Activated T-helper 2 cell treated with anti-CD3 and anti-CD28 coated beads, Interferon-gamma antibody, Interleukin-2, Interleukin-4, amounts not matched to agents 10 μg/mL and 5 μg/mL and 100 μg/mL, durations not matched to agents 14 hours and 24 hours and 36 hours (primary cell): ENCODE results near the gene NOL11. TPM values are rescaled to one million over a fixed set of nuclear protein-coding genes. Genes with fewer than 3 reads are reported as not detected.
"Not testable (repeated sequence)": the region's sequence is repeated elsewhere in the genome, so short reads cannot be mapped to it uniquely, and the experiment has no call there.

ENCODE experiments used
- DNase-seq: peaks from one replicate; pipeline ENCODE4 v3.0.0; 2021; ENCODE audit warnings: low spot score
- H3K27ac Mint-ChIP-seq: one replicate; pipeline ENCODE4 v1.8.0; 2021; ENCODE audit warnings: mixed read lengths
- H3K27me3 Mint-ChIP-seq: one replicate; pipeline ENCODE4 v1.8.0; 2021; ENCODE audit warnings: low read depth, mixed read lengths
- H3K36me3 Mint-ChIP-seq: one replicate; pipeline ENCODE4 v1.8.0; 2021; ENCODE audit warnings: low read depth, mixed read lengths
- H3K4me1 Mint-ChIP-seq: one replicate; pipeline ENCODE4 v1.8.0; 2021; ENCODE audit warnings: low read depth, mixed read lengths
- H3K4me3 Mint-ChIP-seq: one replicate; pipeline ENCODE4 v1.8.0; 2021; ENCODE audit warnings: low read depth, mild to moderate bottlenecking, moderate library complexity, mixed read lengths
- H3K9me3 Mint-ChIP-seq: one replicate; pipeline ENCODE4 v1.8.0; 2021; ENCODE audit warnings: mixed read lengths
- intact Hi-C: fragments of 100-400 bp; cut with micrococcal nuclease; formaldehyde crosslinking; loops from one replicate; pipeline ENCODE4 v1.15.1; 2023
- total RNA-seq: library from RNA; stranded (reverse); gene quantifications from 2 replicates; pipeline ENCODE4 v1.2.3, GENCODE V29; 2022

Gene NOL11
- total RNA-seq, 1 donor from 2014 or later: 96.2 TPM

GRCh38 chr17:67717192-67717623 lies 528 bp upstream of the NOL11 start:
- Mint-ChIP-seq H3K27ac (peak overlapping the region; percentile 100), H3K4me3 (peak overlapping the region; percentile 100), H3K9me3 (no peaks in the 10 kb centered on the region), H3K27me3 (no peaks in the 10 kb centered on the region), H3K4me1 (peaks cover 13% of the 10 kb centered on the region), H3K36me3 (peaks cover 34% of the 10 kb centered on the region)
- DNase-seq: no peak
- intact Hi-C loops: loop anchor here (1.0 to 5.0 kb wide), 3 partner anchors 108 to 472 kb away; partner anchors contain the start of genes BPTF, HELZ and KPNA2

DNA sequence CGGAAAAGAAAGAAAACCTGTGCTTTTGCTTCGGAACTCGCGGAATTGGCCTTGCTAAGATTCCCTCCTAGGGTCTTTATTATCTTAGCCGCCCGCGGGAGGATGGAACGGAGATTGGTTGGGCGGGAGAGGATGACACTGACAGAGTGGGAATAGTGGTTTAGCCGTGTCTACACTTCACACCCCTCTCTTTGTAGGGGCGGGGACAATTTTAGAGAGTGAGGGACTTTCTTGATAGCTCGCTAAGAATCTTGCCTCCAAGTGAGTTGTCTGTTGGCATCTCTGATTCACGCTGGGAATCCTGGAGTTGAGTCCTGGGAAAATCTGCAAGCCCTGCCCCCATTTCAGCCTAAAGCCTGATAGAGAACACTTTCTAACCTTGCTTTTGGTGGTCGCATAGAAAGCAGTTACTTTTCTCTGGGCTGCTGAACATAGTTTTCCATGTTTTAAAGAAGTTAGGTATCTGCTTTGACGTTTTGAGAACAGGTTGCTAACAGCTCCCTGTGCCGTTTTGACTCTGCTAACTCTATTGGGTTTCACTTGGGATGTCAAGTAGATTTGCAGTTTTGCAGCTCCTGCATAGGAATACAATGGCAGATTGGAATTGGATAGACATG lies 697 bp downstream of the NOL11 start:
- Mint-ChIP-seq H3K4me3 (peak overlapping the region; percentile 100), H3K4me1 (peaks cover 13% of the 10 kb centered on the region), H3K27ac (peak overlapping the region; percentile 100), H3K36me3 (peaks cover 42% of the 10 kb centered on the region), H3K9me3 (no peaks in the 10 kb centered on the region), H3K27me3 (no peaks in the 10 kb centered on the region)
- intact Hi-C loops: loop anchor here (5.0 kb wide), 1 partner anchor 319 kb away; the partner anchor contains the start of gene KPNA2
- DNase-seq: no peak

DNA sequence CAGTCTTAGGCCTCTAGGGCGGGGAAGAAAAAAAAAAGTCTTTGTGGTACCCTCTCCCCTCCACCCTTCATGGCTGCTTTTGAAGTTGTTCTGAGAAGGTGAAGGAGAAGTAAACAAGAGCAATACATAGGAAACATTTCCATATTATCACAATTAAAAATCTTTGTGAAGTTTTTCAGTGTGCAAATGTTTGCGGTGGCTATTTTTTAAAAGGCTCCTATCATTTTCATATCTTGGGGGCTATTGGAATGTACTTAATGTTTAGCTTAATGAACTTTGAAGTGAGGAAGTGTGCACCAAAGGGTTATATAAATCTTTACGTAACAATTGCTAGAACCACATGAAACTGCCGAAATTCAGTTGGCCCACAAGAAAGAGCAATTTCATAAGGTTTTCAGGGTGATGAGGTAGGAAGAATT lies 7.6 kb downstream of the NOL11 start:
- H3K36me3 Mint-ChIP-seq: peaks cover 88% of the 10 kb centered on the region
- H3K4me1 Mint-ChIP-seq: peaks cover 19% of the 10 kb centered on the region
- no peak for DNase-seq
- intact Hi-C loops: no loop called here
- H3K9me3 Mint-ChIP-seq: no peaks in the 10 kb centered on the region
- H3K27me3 Mint-ChIP-seq: no peaks in the 10 kb centered on the region
- peak overlapping the region; percentile 52 for H3K27ac Mint-ChIP-seq
- H3K4me3 Mint-ChIP-seq: no peak overlapping the region

DNA sequence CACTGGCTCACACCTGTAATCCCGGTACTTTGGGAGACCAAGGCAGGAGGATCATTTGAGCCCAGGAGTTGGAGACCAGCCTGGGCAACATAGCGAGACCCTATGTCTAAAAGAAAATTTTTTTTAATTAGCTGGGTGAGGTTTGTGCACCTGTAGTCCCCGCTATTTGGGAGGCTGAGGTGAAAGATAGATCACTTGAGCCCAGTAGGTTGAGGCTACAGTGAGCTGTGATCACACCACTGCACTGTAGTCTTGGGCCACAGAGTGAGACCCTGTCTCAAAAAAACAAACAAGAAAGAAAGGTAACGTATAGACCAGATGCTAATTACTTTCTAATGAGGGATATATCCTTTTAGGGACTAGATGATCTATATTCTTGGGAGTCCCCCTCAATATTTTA lies 8.1 kb downstream of the NOL11 start:
- Mint-ChIP-seq H3K27me3 (no peaks in the 10 kb centered on the region), H3K4me1 (peaks cover 19% of the 10 kb centered on the region), H3K4me3 (no peak overlapping the region), H3K36me3 (peaks cover 88% of the 10 kb centered on the region), H3K27ac (peak overlapping the region; percentile 52), H3K9me3 (no peaks in the 10 kb centered on the region)
- intact Hi-C loops: no loop called here
- DNase-seq: no peak

DNA sequence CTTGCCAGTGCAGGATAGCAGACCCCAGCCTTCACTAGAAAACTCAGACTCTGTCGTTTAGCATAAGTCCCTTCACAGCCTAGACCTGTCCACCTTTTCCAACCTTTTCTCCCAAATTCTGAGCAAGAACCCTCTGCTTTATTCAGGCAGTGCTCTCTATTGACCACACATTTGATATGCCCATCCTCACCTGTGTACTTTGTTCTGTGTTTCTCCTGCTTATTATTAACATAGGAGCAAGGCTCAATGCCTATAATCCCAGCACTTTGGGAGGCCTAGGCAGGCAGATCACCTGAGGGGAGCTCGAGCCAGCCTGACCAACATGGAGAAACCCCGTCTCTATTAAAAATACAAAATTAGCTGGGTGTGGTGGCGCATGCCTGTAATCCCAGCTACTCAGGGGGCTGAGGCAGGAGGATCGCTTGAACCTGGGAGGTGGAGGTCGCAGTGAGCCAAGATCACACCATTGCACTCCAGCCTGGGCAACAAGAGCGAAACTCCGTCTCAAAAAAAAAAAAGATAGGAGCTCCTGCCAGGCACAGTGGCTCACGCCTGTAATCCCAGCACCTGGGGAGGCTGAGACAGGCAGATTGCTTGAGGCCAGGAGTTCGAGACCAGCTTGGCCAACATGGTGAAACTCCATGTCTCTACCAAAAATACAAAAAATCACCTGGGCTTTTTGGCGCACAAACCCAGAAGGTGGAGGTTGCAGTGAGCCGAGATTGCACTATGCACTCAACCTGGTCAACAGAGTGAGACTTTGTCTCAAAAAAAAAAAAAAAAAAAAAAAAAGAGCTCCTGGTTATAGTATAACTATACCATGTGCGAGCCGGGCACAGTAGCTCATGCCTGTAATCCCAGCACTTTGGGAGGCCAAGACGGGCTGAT lies 9.7 kb downstream of the NOL11 start:
- intact Hi-C loops, DNase-seq, H3K27ac Mint-ChIP-seq, H3K4me3 Mint-ChIP-seq, H3K27me3 Mint-ChIP-seq, H3K9me3 Mint-ChIP-seq: not testable (repeated sequence)
- peaks cover 15% of the 10 kb centered on the region for H3K4me1 Mint-ChIP-seq
- peaks cover 83% of the 10 kb centered on the region for H3K36me3 Mint-ChIP-seq

GRCh38 chr17:67729903-67730302 lies 12.2 kb downstream of the NOL11 start:
- intact Hi-C loops: no loop called here
- H3K4me1 Mint-ChIP-seq: peaks cover 17% of the 10 kb centered on the region

GRCh38 chr17:67730731-67731130 lies 13.0 kb downstream of the NOL11 start:
- Mint-ChIP-seq H3K27ac (no peak overlapping the region), H3K4me3 (no peak overlapping the region), H3K9me3 (no peaks in the 10 kb centered on the region), H3K36me3 (peaks cover 75% of the 10 kb centered on the region), H3K27me3 (no peaks in the 10 kb centered on the region), H3K4me1 (peaks cover 9% of the 10 kb centered on the region)
- intact Hi-C loops: no loop called here
- no peak for DNase-seq

More at GRCh38 chr17:67729903-67730302, 12.2 kb downstream of the NOL11 start:
- Mint-ChIP-seq H3K9me3 (no peaks in the 10 kb centered on the region), H3K27ac (no peak overlapping the region), H3K4me3 (no peak overlapping the region), H3K36me3 (peaks cover 81% of the 10 kb centered on the region), H3K27me3 (no peaks in the 10 kb centered on the region)
- no peak for DNase-seq

GRCh38 chr17:67733449-67733848 lies 15.7 kb downstream of the NOL11 start:
- no peak overlapping the region for H3K4me3 Mint-ChIP-seq

DNA sequence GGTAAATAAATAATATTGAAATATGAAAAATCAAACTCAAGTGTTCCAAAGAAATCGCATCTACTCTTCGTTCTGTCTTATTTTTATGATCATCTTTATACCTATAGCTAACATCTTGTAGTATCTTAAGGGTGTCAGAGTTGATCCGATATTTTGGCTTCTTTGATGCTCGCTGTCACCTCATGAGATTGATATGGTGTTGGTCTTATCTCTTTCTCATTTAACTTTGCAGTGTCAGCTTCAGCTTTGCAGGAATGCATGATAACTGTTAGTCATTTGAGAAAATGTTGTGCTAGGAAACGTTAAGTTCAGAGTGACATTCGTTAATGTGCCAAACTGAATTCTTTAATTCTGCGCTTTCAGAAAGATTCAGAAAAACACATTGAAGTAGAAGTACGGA lies 19.4 kb downstream of the NOL11 start:
- Mint-ChIP-seq H3K27ac (no peak overlapping the region), H3K9me3 (no peaks in the 10 kb centered on the region), H3K36me3 (peaks cover 72% of the 10 kb centered on the region), H3K27me3 (no peaks in the 10 kb centered on the region), H3K4me1 (peaks cover 5% of the 10 kb centered on the region), H3K4me3 (no peak overlapping the region)
- intact Hi-C loops: no loop called here
- DNase-seq: no peak

More at GRCh38 chr17:67733449-67733848, 15.7 kb downstream of the NOL11 start:
- DNase-seq: no peak
- H3K9me3 Mint-ChIP-seq: no peaks in the 10 kb centered on the region
- H3K36me3 Mint-ChIP-seq: peaks cover 79% of the 10 kb centered on the region
- no peak overlapping the region for H3K27ac Mint-ChIP-seq
- no peaks in the 10 kb centered on the region for H3K27me3 Mint-ChIP-seq
- H3K4me1 Mint-ChIP-seq: peaks cover 6% of the 10 kb centered on the region
- intact Hi-C loops: no loop called here

DNA sequence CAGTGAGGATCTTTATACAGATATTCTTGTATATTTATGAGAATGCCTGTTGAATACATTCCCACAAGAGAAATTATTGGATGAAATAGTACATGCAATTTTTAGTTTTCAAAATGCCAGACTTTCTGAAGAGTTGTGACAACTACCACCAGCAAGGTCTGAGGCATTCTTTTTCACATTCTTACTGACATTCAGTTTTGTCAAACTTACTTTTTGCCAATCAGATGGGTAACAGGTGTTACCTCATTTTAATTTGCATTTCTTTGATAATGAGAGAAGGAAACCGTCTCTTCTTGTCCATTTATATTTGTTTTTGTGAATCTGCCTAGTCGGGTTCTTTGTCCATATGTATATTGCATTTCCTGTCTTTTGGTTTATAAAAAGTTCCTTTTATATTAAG lies 24.3 kb downstream of the NOL11 start:
- no peak for DNase-seq
- H3K27me3 Mint-ChIP-seq: no peaks in the 10 kb centered on the region
- no peaks in the 10 kb centered on the region for H3K4me1 Mint-ChIP-seq
- intact Hi-C loops: no loop called here
- no peak overlapping the region for H3K27ac Mint-ChIP-seq
- peaks cover 67% of the 10 kb centered on the region for H3K36me3 Mint-ChIP-seq
- H3K9me3 Mint-ChIP-seq: no peaks in the 10 kb centered on the region
- H3K4me3 Mint-ChIP-seq: no peak overlapping the region

DNA sequence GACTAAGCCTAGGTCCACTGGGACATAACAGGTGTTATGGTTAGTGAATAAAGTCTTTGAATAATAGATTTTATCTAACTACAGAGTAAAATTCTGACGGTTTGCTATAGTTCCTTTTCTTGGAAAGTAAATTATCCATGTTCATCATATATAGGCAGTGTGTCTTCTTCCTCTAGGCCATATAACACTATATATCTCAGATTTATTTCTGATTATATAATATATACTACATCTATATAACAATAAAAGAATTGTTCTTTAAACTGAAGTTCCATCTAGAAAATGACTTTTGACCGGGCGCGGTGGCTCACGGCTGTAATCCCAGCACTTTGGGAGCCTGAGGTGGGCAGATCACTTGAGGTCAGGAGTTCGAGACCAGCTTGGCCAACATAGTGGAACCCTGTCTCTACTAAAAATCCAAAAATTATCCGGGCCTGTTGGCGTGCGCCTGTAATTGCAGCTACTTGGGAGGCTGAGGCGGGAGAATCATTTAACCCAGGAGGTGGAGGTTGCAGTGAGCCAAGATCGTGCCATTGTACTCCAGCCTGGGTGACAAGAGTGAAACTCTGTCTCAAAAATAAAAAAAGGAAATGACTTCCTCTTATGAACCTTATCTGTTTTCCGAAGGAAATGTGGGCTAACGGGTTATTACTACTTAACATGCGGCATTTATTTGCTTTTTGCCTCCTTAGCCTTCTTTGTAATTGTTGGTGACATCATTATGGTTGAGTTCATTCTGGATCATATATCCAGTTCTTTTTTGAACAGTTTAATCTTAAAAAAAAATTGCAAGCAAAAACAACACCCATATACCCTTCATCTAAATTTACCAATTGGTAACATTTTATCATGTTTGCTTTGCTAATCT lies 29.2 kb downstream of the NOL11 start:
- Mint-ChIP-seq H3K36me3 (peaks cover 69% of the 10 kb centered on the region), H3K4me3 (no peak overlapping the region), H3K27ac (no peak overlapping the region), H3K27me3 (no peaks in the 10 kb centered on the region), H3K4me1 (no peaks in the 10 kb centered on the region), H3K9me3 (no peaks in the 10 kb centered on the region)
- DNase-seq: no peak
- intact Hi-C loops: no loop called here

GRCh38 chr17:67747681-67748235 lies 30.0 kb downstream of the NOL11 start:
- H3K36me3 Mint-ChIP-seq: peaks cover 61% of the 10 kb centered on the region
- no peak overlapping the region for H3K4me3 Mint-ChIP-seq
- H3K27ac Mint-ChIP-seq: no peak overlapping the region
- no peak for DNase-seq
- H3K27me3 Mint-ChIP-seq: no peaks in the 10 kb centered on the region
- H3K4me1 Mint-ChIP-seq: no peaks in the 10 kb centered on the region
- H3K9me3 Mint-ChIP-seq: no peaks in the 10 kb centered on the region
- intact Hi-C loops: no loop called here
